Bone marrow (tissue), 2 donors: ENCODE results near the gene NINL.

Source experiments
- DNase-seq, 2 donors: peaks; one replicate each; lab custom pipeline; 2025; lab: John Stamatoyannopoulos, UW

NINL gene

GRCh38 chr20:25500880-25501351 lies 84.4 kb downstream of the NINL start:
- no peak for DNase-seq

- DNase-seq, result no peak
These were observed 85.4 kb downstream of the NINL start for GRCh38 chr20:25499855-25500434.

DNA sequence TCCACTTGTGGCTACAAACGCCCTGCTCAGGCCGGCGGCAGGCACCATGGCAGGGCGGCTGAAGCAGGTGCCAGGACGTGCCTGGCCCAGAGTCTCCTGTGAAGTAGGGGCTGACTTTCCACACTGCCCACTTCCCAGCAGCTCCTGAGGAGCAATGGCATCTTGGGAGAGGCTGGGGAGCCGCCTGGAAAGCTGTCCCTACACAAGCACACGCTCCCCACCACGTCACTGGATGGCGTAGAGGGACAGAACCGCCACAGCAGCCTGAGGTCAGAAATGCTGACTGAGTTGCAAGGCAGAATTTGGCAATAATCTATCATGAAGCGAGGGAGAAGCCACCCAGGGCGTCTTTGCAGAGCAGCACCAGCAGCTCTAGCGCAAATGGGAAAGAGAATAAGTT lies 86.3 kb downstream of the NINL start:
- DNase-seq, result no peak

DNA sequence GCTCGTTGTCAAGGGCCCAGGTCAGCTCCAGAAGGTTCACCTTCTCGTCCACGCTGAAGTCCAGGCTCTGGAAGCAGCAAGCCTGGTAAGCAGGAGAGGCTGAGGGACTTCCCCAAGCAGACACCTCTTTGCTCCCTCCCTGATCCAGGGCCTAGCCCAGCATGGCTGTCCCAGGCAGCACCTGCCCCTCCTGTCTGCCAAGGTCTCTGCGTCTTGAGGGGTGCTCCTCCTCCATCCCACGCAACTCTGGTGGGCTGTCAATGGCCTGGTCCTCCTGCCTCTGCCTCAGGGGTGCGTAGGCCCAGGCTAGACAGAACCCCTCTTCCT lies 87.1 kb downstream of the NINL start:
- no peak for DNase-seq

- DNase-seq, result no peak
These were observed 87.6 kb downstream of the NINL start for GRCh38 chr20:25497586-25498279.

DNA sequence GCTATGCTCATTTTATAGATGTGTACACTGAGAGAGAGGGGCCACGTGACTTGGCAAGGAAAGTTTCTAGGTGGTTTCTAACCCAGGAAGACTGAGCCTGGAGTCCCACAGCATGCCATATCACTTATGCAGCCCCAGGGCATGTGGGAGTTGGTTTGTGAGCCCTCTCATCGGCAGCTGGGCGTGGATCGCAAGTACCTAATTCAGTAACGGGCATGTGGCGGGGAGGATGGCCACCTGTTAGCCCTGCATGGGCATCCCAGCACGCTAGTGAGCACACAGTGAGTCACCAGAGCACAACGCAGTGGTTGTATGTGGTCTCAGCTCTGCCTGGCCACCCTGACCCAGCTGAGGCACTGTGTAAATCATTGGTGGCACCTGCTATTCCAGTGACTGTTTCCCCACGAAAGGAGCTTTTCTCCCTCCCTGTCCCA lies 88.3 kb downstream of the NINL start:
- DNase-seq, result no peak

DNA sequence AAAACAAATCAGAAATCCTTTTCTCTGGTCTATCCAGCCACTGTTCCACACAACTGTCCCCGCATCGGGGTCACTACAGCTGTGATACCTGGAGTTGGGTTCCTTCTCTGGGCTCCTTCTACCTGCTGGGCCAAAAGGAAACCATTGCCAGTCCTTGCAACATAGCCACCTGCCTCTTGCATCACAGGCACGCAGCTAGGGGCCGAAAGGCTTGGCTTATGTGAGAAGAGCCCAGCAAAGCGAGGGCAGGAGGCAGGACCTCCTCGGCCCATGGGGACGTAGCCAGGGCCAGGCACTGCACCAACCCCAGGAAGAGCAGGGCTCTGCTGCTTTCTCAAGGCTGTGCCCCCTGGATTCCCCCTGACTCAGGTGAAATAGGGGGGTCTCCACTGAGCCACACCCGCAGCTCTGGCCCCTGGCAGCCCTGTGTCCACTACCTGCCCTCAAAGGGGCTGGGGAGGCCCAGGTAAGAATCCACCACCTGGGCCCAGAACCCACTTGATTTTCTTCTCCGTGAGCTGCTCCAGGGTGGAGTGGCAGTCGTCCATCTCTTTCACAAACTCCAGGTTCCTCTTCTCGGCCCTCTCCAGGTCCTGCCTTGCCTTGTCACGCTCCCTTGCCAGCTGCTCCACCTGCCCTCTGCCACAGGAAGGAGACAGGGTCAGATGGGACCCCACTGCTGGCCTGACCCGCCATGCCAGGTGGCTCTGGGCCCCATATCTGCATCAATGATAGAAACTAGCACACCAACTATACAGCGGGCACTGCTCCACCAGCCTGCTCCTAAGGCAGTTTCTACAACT lies 89.0 kb downstream of the NINL start:
- no peak for DNase-seq

DNA sequence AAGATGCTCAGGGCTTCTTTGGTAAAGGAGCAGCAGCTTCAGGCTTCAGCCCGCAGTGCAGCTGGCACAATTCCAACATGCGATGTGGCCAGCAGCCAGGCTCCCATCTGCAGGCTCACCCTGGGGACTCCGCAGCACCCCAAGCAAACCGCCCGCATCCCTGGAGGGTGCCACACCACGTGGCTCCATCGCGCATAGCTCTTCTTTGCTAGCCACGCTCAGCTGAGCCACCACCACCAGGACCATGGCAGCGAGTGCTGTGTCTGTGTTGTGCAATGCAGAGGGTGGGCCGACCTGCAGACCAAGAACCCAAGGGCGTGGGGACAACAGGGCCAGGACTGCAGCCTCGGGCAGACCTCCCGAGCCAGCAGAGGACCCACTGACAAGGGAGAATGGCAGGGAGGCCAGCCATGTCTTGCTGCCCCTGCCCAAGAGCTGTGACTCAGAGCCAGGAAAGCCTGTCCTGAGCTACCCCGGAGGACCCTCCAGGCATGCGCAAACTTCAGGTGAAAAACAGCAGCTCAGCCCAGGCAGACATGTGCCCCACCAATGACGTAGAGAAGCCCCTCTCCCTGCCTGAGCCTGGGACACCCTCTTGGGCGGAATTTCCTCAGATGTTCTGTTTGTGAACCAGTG lies 90.0 kb downstream of the NINL start:
- no peak for DNase-seq

- DNase-seq, result no peak
These were observed 90.7 kb downstream of the NINL start for GRCh38 chr20:25494506-25495188.

DNA sequence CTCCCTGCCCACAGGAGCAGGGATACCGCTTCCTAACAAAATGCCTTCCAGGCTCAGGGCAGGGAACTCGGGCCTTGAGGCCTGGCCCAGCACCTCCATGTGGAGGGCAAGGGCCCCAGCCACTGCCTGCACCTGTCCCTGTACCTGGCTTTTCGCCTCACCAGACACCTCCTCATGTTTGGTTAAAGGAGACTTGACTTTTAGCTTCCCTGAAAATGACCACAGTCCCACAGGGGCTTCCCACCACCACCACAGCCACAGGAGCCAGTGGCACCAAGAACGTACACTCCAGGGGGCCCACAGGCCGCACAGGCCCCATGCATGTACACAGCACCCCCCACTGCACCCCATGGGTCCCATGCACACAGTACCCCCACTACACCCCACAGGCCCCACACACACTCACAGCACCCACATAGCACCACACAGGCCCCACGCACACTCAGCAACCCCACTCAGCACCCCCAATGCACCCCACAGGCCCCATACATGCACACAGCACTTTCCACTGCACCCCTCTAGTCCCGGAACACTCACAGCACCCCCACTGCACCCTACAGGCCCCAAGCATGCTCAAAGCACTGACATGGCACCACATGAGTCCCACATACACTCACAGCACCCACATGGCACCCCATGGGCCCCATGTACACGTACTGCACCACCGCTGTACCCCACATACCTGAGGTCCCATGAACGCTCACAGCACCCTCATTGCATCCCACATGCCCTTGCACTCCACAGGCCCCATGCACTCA lies 91.4 kb downstream of the NINL start:
- DNase-seq, result no peak

DNA sequence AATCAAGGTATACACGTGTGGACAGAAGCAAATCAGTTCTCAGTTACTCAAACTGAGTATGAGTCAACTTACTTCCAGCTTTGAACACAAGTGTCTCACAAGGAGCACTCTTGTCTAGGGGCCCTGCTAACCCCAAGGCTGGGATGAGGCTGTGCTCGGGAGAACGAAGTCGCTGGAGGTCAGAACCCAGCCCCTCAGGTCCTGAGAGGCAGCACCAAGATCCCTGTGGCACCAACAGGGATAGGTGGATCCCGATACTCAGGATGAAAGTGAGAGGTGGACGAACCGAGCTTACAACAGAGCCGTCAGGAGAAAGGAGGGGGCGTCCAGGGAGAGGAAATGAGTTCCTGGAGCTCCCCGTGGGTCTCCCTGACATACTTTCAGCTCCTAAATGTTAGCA lies 92.2 kb downstream of the NINL start:
- no peak for DNase-seq

DNA sequence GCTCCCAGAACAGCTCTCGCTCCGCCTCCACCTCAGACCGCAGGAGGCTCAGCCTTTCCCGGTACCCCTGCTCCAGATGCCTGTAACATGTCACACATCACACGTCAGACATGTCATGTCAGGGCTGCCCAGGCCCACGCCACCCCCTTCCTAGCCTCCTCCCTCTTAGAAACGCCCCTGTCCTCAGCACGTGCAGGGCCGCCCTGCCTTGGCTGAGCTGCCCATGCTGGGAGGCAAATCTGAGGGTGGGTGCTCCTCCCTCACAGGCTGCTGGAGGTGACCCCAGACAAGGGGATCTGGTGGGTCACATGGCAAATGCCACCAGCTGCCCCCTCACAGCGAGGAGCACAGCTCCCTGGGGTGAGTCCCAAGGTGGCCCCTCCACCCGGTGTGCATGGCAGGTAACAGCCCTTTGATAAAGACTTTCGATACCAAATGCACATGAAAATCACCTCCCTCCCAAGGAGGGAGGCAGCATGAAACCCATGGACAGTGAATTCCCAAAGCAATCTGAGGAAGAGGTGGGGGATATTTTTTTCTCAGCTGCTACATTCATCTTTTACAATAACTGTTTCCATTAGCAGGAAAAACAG lies 93.8 kb downstream of the NINL start:
- no peak for DNase-seq

GRCh38 chr20:25490656-25491445 lies 94.5 kb downstream of the NINL start:
- no peak for DNase-seq

DNA sequence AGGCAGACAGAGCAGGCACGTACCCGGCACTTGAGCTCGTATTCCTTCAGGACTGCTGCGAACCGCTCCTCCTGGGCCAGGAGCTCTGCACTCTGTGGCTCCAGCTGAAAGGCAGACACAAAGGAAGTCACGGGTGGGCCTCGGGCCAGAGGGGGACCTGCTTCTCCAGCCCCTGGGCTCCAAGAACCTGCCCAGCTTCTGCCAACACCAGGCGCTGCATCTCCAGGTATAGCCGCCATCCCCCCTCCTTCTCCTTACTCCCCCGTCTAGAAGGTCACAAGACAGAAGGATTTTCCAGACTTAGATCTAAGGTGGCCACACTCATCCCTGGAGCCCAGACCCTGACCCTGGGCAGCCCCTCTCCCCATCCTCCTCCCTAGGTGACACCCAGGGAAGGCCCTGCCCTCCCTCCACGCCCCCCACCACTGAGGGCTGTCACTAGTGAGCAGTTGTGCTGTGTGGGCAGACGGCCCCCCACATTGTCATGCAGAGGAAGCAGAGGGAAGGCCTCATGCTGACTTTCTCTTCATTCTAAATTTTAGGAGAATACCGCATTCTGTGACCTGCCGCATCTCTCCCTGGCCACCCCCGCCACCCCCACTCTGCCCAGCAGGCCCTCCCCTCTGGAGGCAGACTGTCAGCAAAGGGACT lies 96.0 kb downstream of the NINL start:
- DNase-seq, result no peak

GRCh38 chr20:25487975-25488374 lies 97.4 kb downstream of the NINL start:
- no peak for DNase-seq

GRCh38 chr20:25487306-25487705 lies 98.0 kb downstream of the NINL start:
- DNase-seq, result no peak

- DNase-seq, result no peak
These were observed 99.0 kb downstream of the NINL start for GRCh38 chr20:25486377-25486776.

GRCh38 chr20:25485872-25486271 lies 99.5 kb downstream of the NINL start:
- DNase-seq, result no peak

DNA sequence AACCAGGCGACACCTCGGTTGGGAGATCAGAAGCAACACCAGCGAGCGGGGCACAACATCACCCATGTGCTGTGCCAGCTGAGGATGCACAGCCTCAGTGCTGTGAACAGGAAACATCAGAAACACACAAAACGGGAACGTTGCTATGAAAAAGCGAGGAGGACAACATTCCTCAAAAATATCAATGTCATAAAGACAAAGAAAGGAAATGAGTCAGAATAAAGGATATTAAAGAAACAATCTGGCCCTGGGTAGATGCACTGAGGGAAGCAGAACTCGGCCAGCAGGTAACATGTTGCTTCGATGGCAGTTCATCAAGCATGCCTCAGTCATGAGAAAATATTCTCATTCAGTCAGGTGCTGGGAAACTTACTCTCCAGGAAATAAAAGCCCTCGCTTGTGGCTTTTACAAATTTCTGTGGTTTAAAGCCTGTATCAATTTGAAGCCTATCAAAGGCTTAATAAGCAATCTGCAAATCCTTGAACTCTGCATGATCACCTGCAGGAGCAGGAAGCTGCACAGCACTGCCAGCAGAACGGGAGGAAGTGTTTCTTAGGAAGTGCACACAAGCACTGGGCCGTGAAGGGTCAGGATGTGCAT lies 100.3 kb downstream of the NINL start:
- DNase-seq, result no peak
